Measurements from ENCODE around the gene DRD4. TPM values are rescaled to one million over a fixed set of nuclear protein-coding genes. Genes with fewer than 3 reads are reported as not detected.

Gene DRD4
- total RNA-seq, 2 donors from 2014 or later: 0.68 TPM

GRCh38 chr11:621838-622237 lies 15.2 kb upstream of the DRD4 start:
- intact Hi-C loops (cut with DNase I): no loop called here
- Histone ChIP-seq H3K9me3 (no peaks in the 10 kb centered on the region), H3K27ac (no peak overlapping the region), H3K36me3 (no peaks in the 10 kb centered on the region), H3K4me3 (no peak overlapping the region), H3K4me1 (replicated peaks) (no peaks in the 10 kb centered on the region), H3K27me3 (replicated peaks; ENCODE audit: insufficient read depth) (no peaks in the 10 kb centered on the region)
- no peak for TF ChIP-seq POLR2A (IDR thresholded peaks at IDR 0.05)
- TF ChIP-seq CTCF (IDR thresholded peaks at IDR 0.05): no peak
- no peak for TF ChIP-seq POLR2AphosphoS5 (IDR thresholded peaks at IDR 0.05)
- no peak for DNase-seq (ENCODE audit: low spot score)
- WGBS: 84% methylated on average over 27 of the region's 27 CpGs

- intact Hi-C loops (cut with DNase I): no loop called here
- Histone ChIP-seq H3K27me3 (replicated peaks; ENCODE audit: insufficient read depth) (no peaks in the 10 kb centered on the region), H3K4me3 (no peak overlapping the region), H3K36me3 (no peaks in the 10 kb centered on the region), H3K27ac (no peak overlapping the region), H3K4me1 (replicated peaks) (no peaks in the 10 kb centered on the region), H3K9me3 (no peaks in the 10 kb centered on the region)
- DNase-seq (ENCODE audit: low spot score): no peak
- 81% methylated on average over 15 of the region's 15 CpGs for WGBS
- TF ChIP-seq CTCF (IDR thresholded peaks at IDR 0.05) (no peak), POLR2AphosphoS5 (IDR thresholded peaks at IDR 0.05) (no peak), POLR2A (IDR thresholded peaks at IDR 0.05) (no peak)
These were observed 13.7 kb upstream of the DRD4 start for GRCh38 chr11:623349-623869.

- H3K27ac ChIP-seq: no peak overlapping the region
- no peak overlapping the region for H3K4me3 ChIP-seq
- H3K36me3 ChIP-seq: no peaks in the 10 kb centered on the region
- DNase-seq (ENCODE audit: low spot score): no peak
- WGBS: 84% methylated on average over 11 of the region's 25 CpGs
- H3K4me1 ChIP-seq (replicated peaks): no peaks in the 10 kb centered on the region
- intact Hi-C loops (cut with DNase I): no loop called here
- H3K9me3 ChIP-seq: no peaks in the 10 kb centered on the region
- H3K27me3 ChIP-seq (replicated peaks; ENCODE audit: insufficient read depth): no peaks in the 10 kb centered on the region
- no peak for TF ChIP-seq POLR2AphosphoS5 (IDR thresholded peaks at IDR 0.05)
- no peak for TF ChIP-seq POLR2A (IDR thresholded peaks at IDR 0.05)
- no peak for TF ChIP-seq CTCF (IDR thresholded peaks at IDR 0.05)
These were observed 12.9 kb upstream of the DRD4 start for GRCh38 chr11:623999-624704.

GRCh38 chr11:624705-625635 lies 12.1 kb upstream of the DRD4 start, which contains the start of gene CDHR5:
CDHR5 (minus strand) TSS chr11:624955; CDS start chr11:624902, 53 bp downstream.
- no peak for TF ChIP-seq CTCF (IDR thresholded peaks at IDR 0.05)
- TF ChIP-seq POLR2A (IDR thresholded peaks at IDR 0.05): no peak
- no peak for TF ChIP-seq POLR2AphosphoS5 (IDR thresholded peaks at IDR 0.05)
- Histone ChIP-seq H3K27me3 (replicated peaks; ENCODE audit: insufficient read depth) (no peaks in the 10 kb centered on the region), H3K36me3 (no peaks in the 10 kb centered on the region), H3K9me3 (no peaks in the 10 kb centered on the region), H3K4me3 (no peak within 1 kb of the TSS), H3K4me1 (replicated peaks) (no peaks in the 10 kb centered on the region), H3K27ac (no peak within 1 kb of the TSS)
- DNase-seq (ENCODE audit: low spot score): no peak
- 78% methylated on average over 30 of the region's 33 CpGs for WGBS
- intact Hi-C loops (cut with DNase I): no loop called here

All from prostate gland (tissue), 2 donors.